Measurements from ENCODE around the gene KCNC4. TPM values are rescaled to one million over a fixed set of nuclear protein-coding genes. Genes with fewer than 3 reads are reported as not detected.

KCNC4 gene
- total RNA-seq, 4 donors from 2014 or later = 2.1 to 29.4 (median 3.9) TPM

GRCh38 chr1:110242062-110242461 lies 31.9 kb downstream of the KCNC4 start:
- Histone ChIP-seq H3K27me3 (no peaks in the 10 kb centered on the region), H3K27ac (no peak overlapping the region), H3K36me3 (no peaks in the 10 kb centered on the region), H3K4me3 (no peak overlapping the region), H3K9me3 (no peaks in the 10 kb centered on the region), H3K4me1 (no peaks in the 10 kb centered on the region)
- intact Hi-C loops (cut with DNase I; ENCODE audit: low total_unique reads) = no loop called here
- TF ChIP-seq POLR2A (IDR thresholded peaks at IDR 0.05) = no peak
- no peak for TF ChIP-seq CTCF (IDR thresholded peaks at IDR 0.05)
- no peak for DNase-seq

GRCh38 chr1:110242731-110243130 lies 32.6 kb downstream of the KCNC4 start:
- no peaks in the 10 kb centered on the region for H3K9me3 ChIP-seq

GRCh38 chr1:110243146-110243545 lies 33.0 kb downstream of the KCNC4 start:
- intact Hi-C loops (cut with DNase I; ENCODE audit: low total_unique reads) = no loop called here
- no peaks in the 10 kb centered on the region for H3K36me3 ChIP-seq
- no peaks in the 10 kb centered on the region for H3K9me3 ChIP-seq
- no peak overlapping the region for H3K4me3 ChIP-seq
- TF ChIP-seq CTCF (IDR thresholded peaks at IDR 0.05) (no peak), POLR2A (IDR thresholded peaks at IDR 0.05) (no peak)
- no peaks in the 10 kb centered on the region for H3K4me1 ChIP-seq
- no peaks in the 10 kb centered on the region for H3K27me3 ChIP-seq
- H3K27ac ChIP-seq = no peak overlapping the region
- DNase-seq = no peak

More at GRCh38 chr1:110242731-110243130, 32.6 kb downstream of the KCNC4 start:
- no peak for DNase-seq
- no peak overlapping the region for H3K4me3 ChIP-seq
- no peaks in the 10 kb centered on the region for H3K4me1 ChIP-seq
- H3K27me3 ChIP-seq = no peaks in the 10 kb centered on the region
- no peaks in the 10 kb centered on the region for H3K36me3 ChIP-seq
- TF ChIP-seq CTCF (IDR thresholded peaks at IDR 0.05) = no peak
- no peak for TF ChIP-seq POLR2A (IDR thresholded peaks at IDR 0.05)
- H3K27ac ChIP-seq = no peak overlapping the region
- intact Hi-C loops (cut with DNase I; ENCODE audit: low total_unique reads) = no loop called here

- H3K36me3 ChIP-seq = no peaks in the 10 kb centered on the region
- TF ChIP-seq POLR2A (IDR thresholded peaks at IDR 0.05) = no peak
- TF ChIP-seq CTCF (IDR thresholded peaks at IDR 0.05) = no peak
- DNase-seq = no peak
- no peak overlapping the region for H3K27ac ChIP-seq
- H3K4me3 ChIP-seq = no peak overlapping the region
- H3K9me3 ChIP-seq = no peaks in the 10 kb centered on the region
- H3K27me3 ChIP-seq = no peaks in the 10 kb centered on the region
- intact Hi-C loops (cut with DNase I; ENCODE audit: low total_unique reads) = no loop called here
- no peaks in the 10 kb centered on the region for H3K4me1 ChIP-seq
These were observed 33.5 kb downstream of the KCNC4 start for GRCh38 chr1:110243574-110243973.

GRCh38 chr1:110245876-110246620 lies 35.9 kb downstream of the KCNC4 start:
- DNase-seq = no peak
- H3K27me3 ChIP-seq = no peaks in the 10 kb centered on the region
- no peak for TF ChIP-seq POLR2A (IDR thresholded peaks at IDR 0.05)
- TF ChIP-seq CTCF (IDR thresholded peaks at IDR 0.05) = no peak
- H3K9me3 ChIP-seq = no peaks in the 10 kb centered on the region
- H3K4me1 ChIP-seq = no peaks in the 10 kb centered on the region
- H3K36me3 ChIP-seq = no peaks in the 10 kb centered on the region
- H3K4me3 ChIP-seq = no peak overlapping the region
- intact Hi-C loops (cut with DNase I; ENCODE audit: low total_unique reads) = no loop called here
- H3K27ac ChIP-seq = no peak overlapping the region
